Pancreas (tissue), 10 donors: ENCODE measurements around the gene PHF10. TPM values are rescaled to one million over a fixed set of nuclear protein-coding genes. Genes with fewer than 3 reads are reported as not detected.

ENCODE experiments used
- ATAC-seq, 4 donors: fragments of 200-7000 bp; cut with Tn5 transposase; one replicate each; pipeline versions ENCODE4 v1.8.0 to v1.9.1; 2020; ENCODE audit warnings: mild to moderate bottlenecking in 4 of 4, moderate library complexity in 4 of 4
- DNase-seq, 6 donors: peaks; one replicate each; pipeline ENCODE4 v3.0.0-alpha.2; 2020
- FAIRE-seq: peaks from 2 replicates; lab custom pipeline; 2012; peaks lifted over from hg19 to GRCh38; lab: Jason Lieb, UNC
- H3K27ac ChIP-seq, 4 donors: fragments of 200-600 bp; sonication (generic); 1 replicate in 3 of 4; 2 replicates in 1 of 4; pipeline versions ENCODE4 v1.5.0 to v1.8.0; 2020
- H3K27me3 ChIP-seq, 4 donors: fragments of 200-600 bp; one replicate each; pipeline ENCODE4 v1.8.0; 2021
- H3K36me3 ChIP-seq, 3 donors: fragments of 200-600 bp; sonication (generic) in 1 of 3; one replicate each; pipeline versions ENCODE4 v1.5.0 to v1.8.0; 2020 to 2021
- H3K4me1 ChIP-seq, 3 donors: fragments of 200-600 bp; one replicate each; pipeline ENCODE4 v1.8.0; 2021
- H3K4me3 ChIP-seq, 4 donors: fragments of 200-600 bp; sonication (generic) in 2 of 4; one replicate each; pipeline versions ENCODE4 v1.5.0 to v1.8.0; 2020 to 2021
- H3K9me3 ChIP-seq, 4 donors: fragments of 200-600 bp; one replicate each; pipeline ENCODE4 v1.8.0; 2021
- CTCF ChIP-seq, 4 donors: fragments of 200-600 bp; sonication (generic) in 3 of 4; IDR thresholded peaks; one replicate each; pipeline versions ENCODE4 v1.5.0 to v1.8.0; 2021; ENCODE audit warnings: antibody characterized with exemption in 4 of 4
- WGBS, 2 donors: extraction: QIAGEN DNeasy Blood & Tissue Kit; methylation state at CpG; one replicate each; pipeline ENCODE4 v1.1.7; 2013; 5-methylcytosine and 5-hydroxymethylcytosine counted together
- intact Hi-C, 3 donors: fragments of 100-400 bp; cut with DNase I; formaldehyde crosslinking; loops; one replicate each; pipeline versions ENCODE4 v1.11.1 to v1.14.2; 2022
- polyA plus RNA-seq, 2 donors: library from polyadenylated mRNA; stranded (reverse); fragments of 200-250 nt; gene quantifications; one replicate each; pipeline ENCODE4 v1.2.3, GENCODE V29; 2013
- total RNA-seq, 6 donors: library from RNA; stranded (reverse); fragmentation: NEBNext Ultra II Directional in 4 of 6; extraction: Animal tissue kit (Norgen Biotek cat#: 25700) in 4 of 6; gene quantifications; one replicate each; pipeline versions ENCODE4 v1.2.1 to v1.2.4, GENCODE V29; 2021 to 2023
- donor health status: healthy with polysubstance abuse.
- donor health status: DM: no; HTN: no; CAD: no; lungs with moderate emphysema.
- donor health status: DM: no; HTN: no; CAD: no.
- donor health status: control.
- donor health status: control.
- donor health status: Bipolar disorder and iron deficiency.
- donor health status: DM: yes; HTN: yes; CAD: no.
- donor health status: DM: no; HTN: no; CAD: no.
- donor health status: DM: no; HTN: no; CAD: no.
- donor health status: DM: yes; HTN: yes; CAD: no.

PHF10 gene
- total and polyA plus RNA-seq, 8 donors, result 14.1 to 39.8 (median 21.8) TPM

DNA sequence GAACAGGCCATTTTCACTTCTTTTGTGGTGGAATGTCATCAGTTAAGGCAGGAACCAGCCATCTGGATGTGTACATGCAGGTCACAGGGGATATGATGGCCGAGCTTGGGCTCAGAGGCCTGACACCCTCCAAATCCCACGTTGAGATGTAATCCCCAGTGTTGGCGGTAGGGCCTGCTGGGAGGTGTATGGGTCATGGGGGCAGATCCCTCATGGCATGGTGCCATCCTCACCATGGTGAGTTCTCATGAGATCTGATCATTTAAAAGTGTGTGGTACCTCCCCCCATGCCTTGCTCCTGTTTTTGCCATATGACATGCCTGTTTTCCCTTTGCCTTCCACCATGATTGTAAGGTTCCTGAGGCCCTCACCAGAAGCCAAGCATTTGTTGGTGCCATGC, 49.3 kb downstream of the PHF10 start:
- Histone ChIP-seq H3K4me1 (no peaks in the 10 kb centered on the region), H3K4me3 (no peak overlapping the region), H3K9me3 (no peaks in the 10 kb centered on the region), H3K27me3 (no peaks in the 10 kb centered on the region), H3K27ac (no peak overlapping the region), H3K36me3 (peaks cover 0 to 7% (median 0%) of the 10 kb centered on the region in 3 donors)
- no peak for TF ChIP-seq CTCF (IDR thresholded peaks at IDR 0.05)
- FAIRE-seq (no peak), ATAC-seq (no peak), DNase-seq (no peak)
- intact Hi-C loops, result no loop called here
- 84 to 95% methylated on average over 3 of the region's 3 CpGs for WGBS, 2 donors

GRCh38 chr6:169671563-169671962, 52.7 kb downstream of the PHF10 start:
- 93 to 96% methylated on average over 5 of the region's 5 CpGs for WGBS, 2 donors
- peaks cover 0 to 14% (median 0%) of the 10 kb centered on the region in 3 donors for H3K36me3 ChIP-seq
- no peaks in the 10 kb centered on the region for H3K27me3 ChIP-seq
- ATAC-seq (no peak), DNase-seq (no peak), FAIRE-seq (no peak)
- H3K9me3 ChIP-seq, result no peaks in the 10 kb centered on the region
- H3K4me3 ChIP-seq, result no peak overlapping the region
- H3K27ac ChIP-seq, result no peak overlapping the region
- TF ChIP-seq CTCF (IDR thresholded peaks at IDR 0.05), result no peak
- intact Hi-C loops, result no loop called here
- no peaks in the 10 kb centered on the region for H3K4me1 ChIP-seq

DNA sequence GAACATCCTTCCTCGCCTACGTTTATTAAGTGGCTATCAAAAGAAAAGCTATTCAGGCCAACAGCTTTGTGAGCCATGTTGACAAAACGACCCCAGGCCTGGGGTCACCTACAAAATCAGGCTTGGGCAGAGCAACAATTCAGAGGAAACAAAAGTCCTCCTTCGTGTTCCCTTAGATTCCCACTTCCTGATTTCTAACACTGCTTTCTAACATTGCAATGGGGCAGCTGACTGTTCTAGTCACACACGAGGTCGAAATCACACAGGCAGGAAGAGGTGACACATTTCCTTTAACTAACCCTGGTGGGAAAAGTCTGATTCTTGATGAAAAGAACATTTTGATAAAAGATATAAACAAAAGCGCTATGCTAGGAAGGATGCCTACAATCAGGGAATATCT, 54.4 kb downstream of the PHF10 start:
- intact Hi-C loops, result no loop called here
- WGBS, 2 donors, result 73 to 79% methylated on average over 7 of the region's 7 CpGs
- Histone ChIP-seq H3K4me3 (no peak overlapping the region), H3K9me3 (no peaks in the 10 kb centered on the region), H3K27me3 (no peaks in the 10 kb centered on the region), H3K27ac (no peak overlapping the region), H3K4me1 (no peaks in the 10 kb centered on the region), H3K36me3 (peaks cover 0 to 14% (median 0%) of the 10 kb centered on the region in 3 donors)
- FAIRE-seq (no peak), DNase-seq (no peak), ATAC-seq (peak in 1 of 4 donors; percentile 62)
- no peak for TF ChIP-seq CTCF (IDR thresholded peaks at IDR 0.05)

GRCh38 chr6:169669147-169669546, 55.2 kb downstream of the PHF10 start:
- Histone ChIP-seq H3K9me3 (no peaks in the 10 kb centered on the region), H3K27me3 (no peaks in the 10 kb centered on the region), H3K27ac (no peak overlapping the region), H3K4me1 (no peaks in the 10 kb centered on the region), H3K4me3 (no peak overlapping the region), H3K36me3 (peaks cover 0 to 19% (median 0%) of the 10 kb centered on the region in 3 donors)
- TF ChIP-seq CTCF (IDR thresholded peaks at IDR 0.05), result no peak
- ATAC-seq, result no peak
- intact Hi-C loops, result no loop called here
- no peak for DNase-seq
- FAIRE-seq, result no peak
- WGBS, 2 donors, result 89 to 90% methylated on average over 6 of the region's 6 CpGs

DNA sequence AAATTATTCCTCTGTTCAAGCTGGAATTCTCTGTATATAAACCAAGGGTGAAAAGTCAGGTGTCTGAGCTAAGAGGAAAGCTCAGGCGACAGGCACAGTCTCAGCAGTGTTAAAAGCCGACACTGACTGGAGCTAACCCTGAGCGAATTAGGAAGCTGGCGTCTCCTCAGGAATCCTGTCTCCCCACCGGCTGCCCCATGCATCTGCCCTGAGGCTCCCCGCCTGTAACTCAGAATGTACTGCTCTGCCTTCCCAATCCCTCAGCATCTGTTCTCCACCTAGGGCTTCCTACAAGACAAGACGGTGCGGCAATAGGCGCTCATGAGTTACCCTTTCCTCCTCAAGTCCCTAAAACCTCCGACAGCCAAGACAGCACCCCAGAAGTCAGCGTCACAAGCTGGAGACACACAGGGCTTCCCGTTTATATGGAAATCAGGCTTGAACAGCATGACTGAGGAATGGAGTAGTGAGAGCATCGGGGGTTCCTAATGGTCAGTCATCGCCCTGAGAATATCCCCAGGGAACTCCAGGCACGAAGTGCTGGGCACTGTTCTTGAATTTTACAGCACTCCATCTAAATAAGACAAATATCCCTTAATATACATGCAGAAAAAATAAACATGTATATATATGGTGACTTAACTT, 56.0 kb downstream of the PHF10 start:
- DNase-seq, result no peak
- whole genome bisulfite sequencing, 2 donors, result 92% methylated on average over 15 of the region's 15 CpGs
- Histone ChIP-seq H3K27ac (no peak overlapping the region), H3K27me3 (no peaks in the 10 kb centered on the region), H3K36me3 (peaks cover 0 to 27% (median 0%) of the 10 kb centered on the region in 3 donors), H3K9me3 (no peaks in the 10 kb centered on the region), H3K4me1 (no peaks in the 10 kb centered on the region), H3K4me3 (no peak overlapping the region)
- intact Hi-C loops, result no loop called here
- TF ChIP-seq CTCF (IDR thresholded peaks at IDR 0.05), result no peak
- no peak for ATAC-seq
- no peak for FAIRE-seq
